Stimulated activated naive CD8-positive, alpha-beta T cell treated with anti-CD3 and anti-CD28 coated beads, Interleukin-15, Interleukin-2, amounts not matched to agents 100 ng/mL and 50 ng/mL, for 24 hours (primary cell): ENCODE results near the gene GAB2.

Source experiments
- H3K27ac Mint-ChIP-seq: one replicate; pipeline ENCODE4 v1.8.0; 2021; ENCODE audit warnings: mild to moderate bottlenecking, mixed read lengths
- H3K27me3 Mint-ChIP-seq: one replicate; pipeline ENCODE4 v1.8.0; 2021; ENCODE audit warnings: mixed read lengths
- H3K36me3 Mint-ChIP-seq: one replicate; pipeline ENCODE4 v1.8.0; 2021; ENCODE audit warnings: low read depth, mixed read lengths
- H3K4me1 Mint-ChIP-seq: one replicate; pipeline ENCODE4 v1.8.0; 2021; ENCODE audit warnings: low read depth, mixed read lengths
- H3K4me3 Mint-ChIP-seq: one replicate; pipeline ENCODE4 v1.8.0; 2021; ENCODE audit warnings: mild to moderate bottlenecking, mixed read lengths
- H3K9me3 Mint-ChIP-seq: one replicate; pipeline ENCODE4 v1.8.0; 2021; ENCODE audit warnings: mixed read lengths

GAB2 gene

GRCh38 chr11:78207532-78208256 lies 209.9 kb downstream of the GAB2 start:
- Mint-ChIP-seq H3K27ac (no peak overlapping the region), H3K4me1 (peaks cover 13% of the 10 kb centered on the region)

GRCh38 chr11:78205691-78206090 lies 211.9 kb downstream of the GAB2 start:
- H3K27me3 Mint-ChIP-seq, result no peaks in the 10 kb centered on the region
- H3K9me3 Mint-ChIP-seq, result no peaks in the 10 kb centered on the region
- no peak overlapping the region for H3K27ac Mint-ChIP-seq
- H3K4me1 Mint-ChIP-seq, result peaks cover 31% of the 10 kb centered on the region
- H3K36me3 Mint-ChIP-seq, result peaks cover 8% of the 10 kb centered on the region
- no peak overlapping the region for H3K4me3 Mint-ChIP-seq

More at GRCh38 chr11:78207532-78208256, 209.9 kb downstream of the GAB2 start:
- H3K9me3 Mint-ChIP-seq, result no peaks in the 10 kb centered on the region
- no peaks in the 10 kb centered on the region for H3K27me3 Mint-ChIP-seq
- no peak overlapping the region for H3K4me3 Mint-ChIP-seq
- peaks cover 20% of the 10 kb centered on the region for H3K36me3 Mint-ChIP-seq

- Mint-ChIP-seq H3K36me3 (peaks cover 4% of the 10 kb centered on the region), H3K27me3 (no peaks in the 10 kb centered on the region), H3K27ac (no peak overlapping the region), H3K9me3 (no peaks in the 10 kb centered on the region), H3K4me1 (peaks cover 31% of the 10 kb centered on the region), H3K4me3 (no peak overlapping the region)
Observed at GRCh38 chr11:78205256-78205655, 212.4 kb downstream of the GAB2 start.

GRCh38 chr11:78203184-78203583 lies 214.4 kb downstream of the GAB2 start:
- Mint-ChIP-seq H3K9me3 (no peaks in the 10 kb centered on the region), H3K27me3 (no peaks in the 10 kb centered on the region), H3K4me1 (peaks cover 31% of the 10 kb centered on the region), H3K27ac (peak overlapping the region; percentile 94), H3K36me3 (no peaks in the 10 kb centered on the region), H3K4me3 (peak overlapping the region; percentile 67)

- Mint-ChIP-seq H3K27me3 (no peaks in the 10 kb centered on the region), H3K4me1 (peaks cover 31% of the 10 kb centered on the region), H3K9me3 (no peaks in the 10 kb centered on the region), H3K36me3 (no peaks in the 10 kb centered on the region), H3K4me3 (peak overlapping the region; percentile 67), H3K27ac (peak overlapping the region; percentile 94)
Observed at GRCh38 chr11:78202733-78203167, 214.9 kb downstream of the GAB2 start.

- Mint-ChIP-seq H3K36me3 (no peaks in the 10 kb centered on the region), H3K27ac (peak overlapping the region; percentile 94), H3K4me3 (no peak overlapping the region), H3K9me3 (no peaks in the 10 kb centered on the region), H3K27me3 (no peaks in the 10 kb centered on the region), H3K4me1 (peaks cover 31% of the 10 kb centered on the region)
Observed at GRCh38 chr11:78201096-78201818, 216.4 kb downstream of the GAB2 start.

GRCh38 chr11:78200553-78200952 lies 217.1 kb downstream of the GAB2 start:
- no peaks in the 10 kb centered on the region for H3K9me3 Mint-ChIP-seq
- no peaks in the 10 kb centered on the region for H3K36me3 Mint-ChIP-seq
- no peak overlapping the region for H3K27ac Mint-ChIP-seq
- H3K4me1 Mint-ChIP-seq, result peaks cover 31% of the 10 kb centered on the region
- H3K4me3 Mint-ChIP-seq, result no peak overlapping the region
- no peaks in the 10 kb centered on the region for H3K27me3 Mint-ChIP-seq

- H3K9me3 Mint-ChIP-seq, result no peaks in the 10 kb centered on the region
- no peak overlapping the region for H3K4me3 Mint-ChIP-seq
- no peak overlapping the region for H3K27ac Mint-ChIP-seq
- peaks cover 31% of the 10 kb centered on the region for H3K4me1 Mint-ChIP-seq
- no peaks in the 10 kb centered on the region for H3K27me3 Mint-ChIP-seq
- H3K36me3 Mint-ChIP-seq, result no peaks in the 10 kb centered on the region
Observed at GRCh38 chr11:78200061-78200460, 217.6 kb downstream of the GAB2 start.

GRCh38 chr11:78199653-78200015 lies 218.0 kb downstream of the GAB2 start:
- no peaks in the 10 kb centered on the region for H3K36me3 Mint-ChIP-seq
- H3K4me3 Mint-ChIP-seq, result no peak overlapping the region
- no peaks in the 10 kb centered on the region for H3K9me3 Mint-ChIP-seq
- no peaks in the 10 kb centered on the region for H3K27me3 Mint-ChIP-seq
- no peak overlapping the region for H3K27ac Mint-ChIP-seq
- peaks cover 31% of the 10 kb centered on the region for H3K4me1 Mint-ChIP-seq

- Mint-ChIP-seq H3K9me3 (no peaks in the 10 kb centered on the region), H3K27ac (no peak overlapping the region), H3K27me3 (no peaks in the 10 kb centered on the region), H3K4me3 (no peak overlapping the region), H3K4me1 (peaks cover 31% of the 10 kb centered on the region), H3K36me3 (no peaks in the 10 kb centered on the region)
Observed at GRCh38 chr11:78199015-78199652, 218.5 kb downstream of the GAB2 start.

GRCh38 chr11:78197816-78198215 lies 219.8 kb downstream of the GAB2 start:
- Mint-ChIP-seq H3K4me3 (no peak overlapping the region), H3K27ac (no peak overlapping the region), H3K4me1 (peaks cover 33% of the 10 kb centered on the region), H3K27me3 (no peaks in the 10 kb centered on the region), H3K9me3 (no peaks in the 10 kb centered on the region), H3K36me3 (no peaks in the 10 kb centered on the region)

- Mint-ChIP-seq H3K27me3 (no peaks in the 10 kb centered on the region), H3K4me3 (no peak overlapping the region), H3K36me3 (no peaks in the 10 kb centered on the region), H3K27ac (no peak overlapping the region), H3K4me1 (peaks cover 27% of the 10 kb centered on the region), H3K9me3 (no peaks in the 10 kb centered on the region)
Observed at GRCh38 chr11:78196661-78197091, 220.9 kb downstream of the GAB2 start.

GRCh38 chr11:78195917-78196560 lies 221.6 kb downstream of the GAB2 start:
- Mint-ChIP-seq H3K4me1 (peaks cover 24% of the 10 kb centered on the region), H3K36me3 (no peaks in the 10 kb centered on the region), H3K27me3 (no peaks in the 10 kb centered on the region), H3K27ac (no peak overlapping the region), H3K4me3 (no peak overlapping the region), H3K9me3 (no peaks in the 10 kb centered on the region)

GRCh38 chr11:78194490-78194889 lies 223.1 kb downstream of the GAB2 start:
- Mint-ChIP-seq H3K27ac (no peak overlapping the region), H3K4me1 (peaks cover 38% of the 10 kb centered on the region)

GRCh38 chr11:78193806-78194205 lies 223.8 kb downstream of the GAB2 start:
- no peak overlapping the region for H3K4me3 Mint-ChIP-seq
- no peaks in the 10 kb centered on the region for H3K27me3 Mint-ChIP-seq
- H3K27ac Mint-ChIP-seq, result no peak overlapping the region
- peaks cover 40% of the 10 kb centered on the region for H3K4me1 Mint-ChIP-seq
- no peaks in the 10 kb centered on the region for H3K9me3 Mint-ChIP-seq
- no peaks in the 10 kb centered on the region for H3K36me3 Mint-ChIP-seq

More at GRCh38 chr11:78194490-78194889, 223.1 kb downstream of the GAB2 start:
- no peak overlapping the region for H3K4me3 Mint-ChIP-seq
- no peaks in the 10 kb centered on the region for H3K27me3 Mint-ChIP-seq
- H3K9me3 Mint-ChIP-seq, result no peaks in the 10 kb centered on the region
- no peaks in the 10 kb centered on the region for H3K36me3 Mint-ChIP-seq
